GM18867 (cell line): ENCODE results near the gene DCDC2C.

Source experiments
- ATAC-seq: cut with Tn5 transposase; IDR thresholded peaks from one replicate; pipeline ENCODE4 v1.9.1; 2021; ENCODE audit warnings: mild to moderate bottlenecking, moderate library complexity; ENCODE audit not compliant: unreplicated experiment

DCDC2C gene

GRCh38 chr2:3876221-3876620, 172.8 kb downstream of the DCDC2C start:
- ATAC-seq = no peak

GRCh38 chr2:3876685-3877084, 173.3 kb downstream of the DCDC2C start:
- ATAC-seq = no peak

GRCh38 chr2:3885629-3886628, 182.6 kb downstream of the DCDC2C start:
- ATAC-seq = no peak

GRCh38 chr2:3895021-3895420, 191.6 kb downstream of the DCDC2C start:
- no peak for ATAC-seq
